Right atrium auricular region (tissue), 2 donors: Measurements from ENCODE around the gene COL25A1. TPM values are rescaled to one million over a fixed set of nuclear protein-coding genes. Genes with fewer than 3 reads are reported as not detected.

Experiments used
- DNase-seq: peaks from one replicate; pipeline ENCODE4 v3.0.0-alpha.2; 2019; ENCODE audit warnings: low spot score
- H3K27ac ChIP-seq, 2 donors: fragments of 200-600 bp; sonication (generic); 1 replicate in 1 of 2; 2 replicates in 1 of 2; pipeline ENCODE4 v1.5.1; 2016 to 2019
- H3K27me3 ChIP-seq, 2 donors: fragments of 200-600 bp; sonication (generic); one replicate each; pipeline versions ENCODE4 v1.5.1 to v1.6.0; 2017 to 2019
- H3K36me3 ChIP-seq: fragments of 200-600 bp; sonication (generic); one replicate; pipeline ENCODE4 v1.5.1; 2016
- H3K4me1 ChIP-seq, 2 donors: fragments of 200-600 bp; sonication (generic); one replicate each; pipeline versions ENCODE4 v1.5.1 to v1.6.0; 2017 to 2019
- H3K4me3 ChIP-seq, 2 donors: fragments of 200-600 bp; sonication (generic); 1 replicate in 1 of 2; 2 replicates in 1 of 2; pipeline ENCODE4 v1.5.1; 2017 to 2019; ENCODE audit warnings: mild to moderate bottlenecking in 1 of 2, moderate library complexity in 1 of 2
- H3K9me3 ChIP-seq, 2 donors: fragments of 200-600 bp; sonication (generic); one replicate each; pipeline ENCODE4 v1.5.1; 2019
- total RNA-seq, 2 donors: library from RNA; depleted of rRNA; stranded (reverse); fragments of >200 nt; gene quantifications; one replicate each; pipeline ENCODE4 v1.1.0, GENCODE V29; 2016
- TF ChIP-seq, protein P1 (sequence below), 2 donors: fragments of 200-600 bp; sonication (generic); IDR thresholded peaks; one replicate each; pipeline ENCODE4 v1.5.1; 2019; ENCODE audit warnings: antibody characterized with exemption in 2 of 2

COL25A1 gene
- total RNA-seq, 2 donors from 2014 or later: 0.26 to 0.59 TPM

- DNase-seq: no peak
- H3K27me3 ChIP-seq: no peaks in the 10 kb centered on the region
- H3K36me3 ChIP-seq: no peaks in the 10 kb centered on the region
- H3K4me3 ChIP-seq: no peak overlapping the region
- H3K4me1 ChIP-seq: no peaks in the 10 kb centered on the region
- TF ChIP-seq, protein P1, sequence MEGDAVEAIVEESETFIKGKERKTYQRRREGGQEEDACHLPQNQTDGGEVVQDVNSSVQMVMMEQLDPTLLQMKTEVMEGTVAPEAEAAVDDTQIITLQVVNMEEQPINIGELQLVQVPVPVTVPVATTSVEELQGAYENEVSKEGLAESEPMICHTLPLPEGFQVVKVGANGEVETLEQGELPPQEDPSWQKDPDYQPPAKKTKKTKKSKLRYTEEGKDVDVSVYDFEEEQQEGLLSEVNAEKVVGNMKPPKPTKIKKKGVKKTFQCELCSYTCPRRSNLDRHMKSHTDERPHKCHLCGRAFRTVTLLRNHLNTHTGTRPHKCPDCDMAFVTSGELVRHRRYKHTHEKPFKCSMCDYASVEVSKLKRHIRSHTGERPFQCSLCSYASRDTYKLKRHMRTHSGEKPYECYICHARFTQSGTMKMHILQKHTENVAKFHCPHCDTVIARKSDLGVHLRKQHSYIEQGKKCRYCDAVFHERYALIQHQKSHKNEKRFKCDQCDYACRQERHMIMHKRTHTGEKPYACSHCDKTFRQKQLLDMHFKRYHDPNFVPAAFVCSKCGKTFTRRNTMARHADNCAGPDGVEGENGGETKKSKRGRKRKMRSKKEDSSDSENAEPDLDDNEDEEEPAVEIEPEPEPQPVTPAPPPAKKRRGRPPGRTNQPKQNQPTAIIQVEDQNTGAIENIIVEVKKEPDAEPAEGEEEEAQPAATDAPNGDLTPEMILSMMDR (IDR thresholded peaks at IDR 0.05): no peak
- H3K27ac ChIP-seq: no peak overlapping the region
- H3K9me3 ChIP-seq: no peaks in the 10 kb centered on the region
Observed at GRCh38 chr4:108887034-108887433, 415.4 kb downstream of the COL25A1 start.

DNA sequence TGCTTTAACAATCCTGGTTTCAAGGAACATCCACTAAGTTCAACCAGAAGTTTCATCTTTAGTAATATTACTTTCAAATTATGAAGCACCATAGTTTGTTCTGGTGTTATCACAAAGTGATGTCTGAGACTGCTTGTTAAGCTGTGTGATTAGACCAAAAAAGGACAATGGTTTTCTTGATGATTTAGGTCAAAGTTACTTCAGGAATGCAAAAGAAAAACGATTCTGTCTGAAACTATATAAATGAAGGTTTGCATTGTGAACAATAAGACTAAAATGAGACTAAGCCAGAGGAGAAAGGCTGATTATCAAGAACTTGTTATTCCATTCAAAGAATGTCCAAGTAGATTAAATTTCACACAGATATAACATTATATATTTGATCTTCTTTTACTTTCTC, 417.2 kb downstream of the COL25A1 start:
- TF ChIP-seq, protein P1 (IDR thresholded peaks at IDR 0.05): no peak
- Histone ChIP-seq H3K4me1 (no peaks in the 10 kb centered on the region), H3K9me3 (no peaks in the 10 kb centered on the region), H3K27me3 (no peaks in the 10 kb centered on the region), H3K27ac (no peak overlapping the region), H3K4me3 (no peak overlapping the region), H3K36me3 (no peaks in the 10 kb centered on the region)
- no peak for DNase-seq

DNA sequence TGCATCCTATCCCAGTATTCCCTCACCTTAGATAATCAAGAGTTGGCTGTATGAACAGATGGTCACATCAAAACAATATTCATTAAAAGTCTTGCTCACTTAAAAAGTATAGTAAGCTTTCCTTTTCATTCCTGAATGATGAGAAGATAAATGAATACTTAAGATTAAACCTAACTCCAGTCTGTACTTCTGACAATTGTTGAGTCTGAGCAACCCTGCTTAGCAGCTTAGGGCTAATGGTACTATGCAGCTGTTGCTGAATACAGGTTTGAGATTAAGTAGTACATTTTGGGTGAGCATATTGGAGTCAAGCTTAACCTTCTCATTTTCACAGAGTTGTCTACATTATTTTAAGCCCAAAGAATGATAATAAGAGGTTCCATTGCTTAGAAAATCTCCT, 417.9 kb downstream of the COL25A1 start:
- H3K27ac ChIP-seq: no peak overlapping the region
- TF ChIP-seq, protein P1 (IDR thresholded peaks at IDR 0.05): no peak
- H3K4me3 ChIP-seq: no peak overlapping the region
- H3K27me3 ChIP-seq: no peaks in the 10 kb centered on the region
- no peaks in the 10 kb centered on the region for H3K9me3 ChIP-seq
- DNase-seq: no peak
- no peaks in the 10 kb centered on the region for H3K4me1 ChIP-seq
- H3K36me3 ChIP-seq: no peaks in the 10 kb centered on the region

DNA sequence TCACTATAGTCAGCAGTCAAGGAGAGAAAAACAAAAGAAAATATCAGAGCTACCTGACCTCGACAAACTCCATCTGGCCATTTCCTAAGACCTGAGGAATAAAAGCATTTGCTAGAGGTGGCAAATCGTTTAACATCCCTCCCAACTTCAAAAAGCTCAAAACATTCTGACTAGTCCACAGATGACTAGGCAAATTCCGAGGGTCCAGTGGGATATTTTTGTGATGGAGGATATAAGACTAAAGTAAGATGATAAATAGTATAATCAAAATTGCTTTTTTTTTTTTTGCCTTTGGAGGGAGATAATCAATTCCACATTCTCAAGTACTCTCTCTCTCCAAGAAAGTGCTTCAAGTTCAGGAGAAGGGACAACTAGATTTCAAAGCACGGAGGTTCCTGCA, 420.5 kb downstream of the COL25A1 start:
- Histone ChIP-seq H3K27me3 (no peaks in the 10 kb centered on the region), H3K27ac (no peak overlapping the region), H3K36me3 (no peaks in the 10 kb centered on the region), H3K4me1 (no peaks in the 10 kb centered on the region), H3K4me3 (no peak overlapping the region), H3K9me3 (no peaks in the 10 kb centered on the region)
- DNase-seq: no peak
- TF ChIP-seq, protein P1 (IDR thresholded peaks at IDR 0.05): no peak

GRCh38 chr4:108881190-108881589, 421.3 kb downstream of the COL25A1 start:
- H3K9me3 ChIP-seq: no peaks in the 10 kb centered on the region
- H3K27me3 ChIP-seq: no peaks in the 10 kb centered on the region
- no peak overlapping the region for H3K27ac ChIP-seq
- no peak overlapping the region for H3K4me3 ChIP-seq
- no peak for DNase-seq
- no peaks in the 10 kb centered on the region for H3K4me1 ChIP-seq
- no peaks in the 10 kb centered on the region for H3K36me3 ChIP-seq
- TF ChIP-seq, protein P1 (IDR thresholded peaks at IDR 0.05): no peak

DNA sequence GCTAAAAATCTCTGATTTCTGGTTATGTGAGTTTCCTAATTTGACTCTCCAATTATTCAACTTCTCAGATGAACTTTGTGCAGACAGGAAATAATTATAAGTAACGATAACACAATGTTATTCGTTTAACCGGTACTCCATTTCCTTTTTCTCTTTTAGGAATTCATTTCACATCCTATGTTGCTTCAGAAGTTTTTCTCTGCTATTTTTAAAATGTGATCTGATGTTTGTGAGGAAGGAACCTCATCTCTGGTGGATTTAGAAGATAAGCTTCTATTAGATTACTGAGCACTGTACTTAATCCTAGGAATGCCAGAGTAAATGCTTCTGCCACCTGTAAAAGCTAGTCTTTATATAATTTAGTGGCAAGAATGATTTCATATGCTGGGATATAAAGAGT, 423.7 kb downstream of the COL25A1 start:
- no peaks in the 10 kb centered on the region for H3K27me3 ChIP-seq
- no peaks in the 10 kb centered on the region for H3K4me1 ChIP-seq
- H3K27ac ChIP-seq: no peak overlapping the region
- TF ChIP-seq, protein P1 (IDR thresholded peaks at IDR 0.05): no peak
- H3K4me3 ChIP-seq: no peak overlapping the region
- H3K9me3 ChIP-seq: no peaks in the 10 kb centered on the region
- no peaks in the 10 kb centered on the region for H3K36me3 ChIP-seq
- no peak for DNase-seq
